ENCODE measurements around the gene AIFM3. TPM values are rescaled to one million over a fixed set of nuclear protein-coding genes. Genes with fewer than 3 reads are reported as not detected.

The AIFM3 gene
- total RNA-seq, 3 donors from 2014 or later = 1.6 to 3.3 (median 2.2) TPM

DNA sequence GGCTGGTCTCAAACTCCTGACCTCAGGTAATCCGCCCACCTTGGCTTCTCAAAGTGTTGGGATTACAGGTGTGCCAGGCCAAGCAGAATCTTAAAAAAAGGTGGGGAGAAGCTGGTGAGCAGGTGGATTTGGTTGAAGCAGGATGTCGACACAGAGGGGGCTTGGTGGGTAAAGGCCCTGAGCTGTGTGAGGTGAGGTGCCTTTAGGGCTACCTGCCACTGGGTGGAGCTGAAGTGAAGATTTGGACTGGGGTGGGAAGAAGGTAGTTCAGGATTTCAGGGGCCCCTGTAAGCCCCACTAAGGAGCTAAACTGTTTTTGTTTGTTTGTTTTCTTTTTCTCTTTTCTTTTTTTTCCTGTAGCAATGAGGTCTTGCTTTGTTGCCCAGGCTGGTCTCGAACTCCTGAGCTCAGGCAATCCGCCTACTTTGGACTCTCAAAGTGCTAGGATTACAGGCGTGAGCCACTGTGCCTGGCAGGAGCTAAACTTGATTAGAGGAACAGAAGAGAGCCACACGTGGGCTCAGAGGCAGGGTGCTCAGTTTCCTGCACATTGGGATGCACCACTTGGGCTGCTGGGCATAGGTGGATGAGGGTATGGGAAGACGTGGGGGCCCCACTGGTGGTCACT, 53.9 kb downstream of the AIFM3 start:
- DNase-seq (ENCODE audit: low spot score in 2 of 2) = no peak
- no peak for TF ChIP-seq POLR2A (IDR thresholded peaks at IDR 0.05)
- TF ChIP-seq, protein P1, sequence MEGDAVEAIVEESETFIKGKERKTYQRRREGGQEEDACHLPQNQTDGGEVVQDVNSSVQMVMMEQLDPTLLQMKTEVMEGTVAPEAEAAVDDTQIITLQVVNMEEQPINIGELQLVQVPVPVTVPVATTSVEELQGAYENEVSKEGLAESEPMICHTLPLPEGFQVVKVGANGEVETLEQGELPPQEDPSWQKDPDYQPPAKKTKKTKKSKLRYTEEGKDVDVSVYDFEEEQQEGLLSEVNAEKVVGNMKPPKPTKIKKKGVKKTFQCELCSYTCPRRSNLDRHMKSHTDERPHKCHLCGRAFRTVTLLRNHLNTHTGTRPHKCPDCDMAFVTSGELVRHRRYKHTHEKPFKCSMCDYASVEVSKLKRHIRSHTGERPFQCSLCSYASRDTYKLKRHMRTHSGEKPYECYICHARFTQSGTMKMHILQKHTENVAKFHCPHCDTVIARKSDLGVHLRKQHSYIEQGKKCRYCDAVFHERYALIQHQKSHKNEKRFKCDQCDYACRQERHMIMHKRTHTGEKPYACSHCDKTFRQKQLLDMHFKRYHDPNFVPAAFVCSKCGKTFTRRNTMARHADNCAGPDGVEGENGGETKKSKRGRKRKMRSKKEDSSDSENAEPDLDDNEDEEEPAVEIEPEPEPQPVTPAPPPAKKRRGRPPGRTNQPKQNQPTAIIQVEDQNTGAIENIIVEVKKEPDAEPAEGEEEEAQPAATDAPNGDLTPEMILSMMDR (IDR thresholded peaks at IDR 0.05) = no peak
- no peak for TF ChIP-seq POLR2AphosphoS5 (IDR thresholded peaks at IDR 0.05)
- intact Hi-C loops (cut with DNase I; ENCODE audit: low total_unique reads) = no loop called here
- no peaks in the 10 kb centered on the region for H3K9me3 ChIP-seq
- no peak overlapping the region for H3K27ac ChIP-seq
- H3K27me3 ChIP-seq = no peaks in the 10 kb centered on the region
- H3K4me3 ChIP-seq = no peak overlapping the region
- H3K36me3 ChIP-seq = no peaks in the 10 kb centered on the region
- H3K4me1 ChIP-seq = no peaks in the 10 kb centered on the region

DNA sequence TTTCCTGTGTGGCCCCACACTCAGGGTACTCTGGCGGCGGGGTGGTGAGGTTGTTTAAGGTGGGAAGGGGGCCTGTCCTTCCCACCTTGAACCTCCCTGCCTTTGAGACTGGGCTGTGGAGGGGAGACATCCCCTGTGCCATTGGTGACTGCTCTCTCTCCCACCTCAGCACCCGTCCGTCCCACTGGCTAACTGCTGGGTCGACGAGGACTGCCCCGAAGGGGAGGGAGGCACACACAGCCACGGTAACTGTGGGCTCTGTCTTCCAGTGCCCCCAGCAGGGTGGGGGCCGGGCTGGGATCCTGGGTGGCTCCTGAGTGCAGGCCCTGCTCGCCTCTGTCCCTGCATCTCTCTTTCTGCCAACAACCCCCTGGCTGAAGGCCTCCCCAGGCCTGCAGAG, 55.5 kb downstream of the AIFM3 start:
- Histone ChIP-seq H3K9me3 (no peaks in the 10 kb centered on the region), H3K27ac (no peak overlapping the region), H3K4me3 (no peak overlapping the region), H3K27me3 (no peaks in the 10 kb centered on the region), H3K36me3 (no peaks in the 10 kb centered on the region), H3K4me1 (no peaks in the 10 kb centered on the region)
- intact Hi-C loops (cut with DNase I; ENCODE audit: low total_unique reads) = no loop called here
- no peak for DNase-seq (ENCODE audit: low spot score in 2 of 2)
- TF ChIP-seq, protein P1 (IDR thresholded peaks at IDR 0.05) = no peak
- TF ChIP-seq POLR2A (IDR thresholded peaks at IDR 0.05) (no peak), POLR2AphosphoS5 (IDR thresholded peaks at IDR 0.05) (no peak)

DNA sequence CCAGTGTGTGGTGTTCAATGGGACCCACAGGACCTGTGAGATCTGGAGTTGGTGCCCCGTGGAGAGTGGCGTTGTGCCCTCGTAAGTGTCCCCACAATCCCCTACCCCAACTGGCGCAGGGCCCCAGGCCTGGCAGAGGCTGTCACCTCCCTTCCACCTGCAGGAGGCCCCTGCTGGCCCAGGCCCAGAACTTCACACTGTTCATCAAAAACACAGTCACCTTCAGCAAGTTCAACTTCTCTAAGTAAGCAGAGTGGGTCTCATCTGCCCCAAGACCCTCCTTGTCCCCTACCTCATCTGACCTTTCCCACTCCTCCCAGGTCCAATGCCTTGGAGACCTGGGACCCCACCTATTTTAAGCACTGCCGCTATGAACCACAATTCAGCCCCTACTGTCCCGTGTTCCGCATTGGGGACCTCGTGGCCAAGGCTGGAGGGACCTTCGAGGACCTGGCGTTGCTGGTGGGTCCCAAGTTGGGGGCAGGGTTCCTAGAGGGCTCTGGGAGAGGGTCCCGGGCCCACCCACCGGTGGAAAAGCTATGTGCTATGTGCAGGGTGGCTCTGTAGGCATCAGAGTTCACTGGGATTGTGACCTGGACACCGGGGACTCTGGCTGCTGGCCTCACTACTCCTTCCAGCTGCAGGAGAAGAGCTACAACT, 56.0 kb downstream of the AIFM3 start:
- Histone ChIP-seq H3K27ac (no peak overlapping the region), H3K4me3 (no peak overlapping the region), H3K4me1 (no peaks in the 10 kb centered on the region), H3K9me3 (no peaks in the 10 kb centered on the region), H3K36me3 (no peaks in the 10 kb centered on the region), H3K27me3 (no peaks in the 10 kb centered on the region)
- DNase-seq (ENCODE audit: low spot score in 2 of 2) = no peak
- no peak for TF ChIP-seq POLR2A (IDR thresholded peaks at IDR 0.05)
- TF ChIP-seq, protein P1 (IDR thresholded peaks at IDR 0.05) = no peak
- no peak for TF ChIP-seq POLR2AphosphoS5 (IDR thresholded peaks at IDR 0.05)
- intact Hi-C loops (cut with DNase I; ENCODE audit: low total_unique reads) = no loop called here

DNA sequence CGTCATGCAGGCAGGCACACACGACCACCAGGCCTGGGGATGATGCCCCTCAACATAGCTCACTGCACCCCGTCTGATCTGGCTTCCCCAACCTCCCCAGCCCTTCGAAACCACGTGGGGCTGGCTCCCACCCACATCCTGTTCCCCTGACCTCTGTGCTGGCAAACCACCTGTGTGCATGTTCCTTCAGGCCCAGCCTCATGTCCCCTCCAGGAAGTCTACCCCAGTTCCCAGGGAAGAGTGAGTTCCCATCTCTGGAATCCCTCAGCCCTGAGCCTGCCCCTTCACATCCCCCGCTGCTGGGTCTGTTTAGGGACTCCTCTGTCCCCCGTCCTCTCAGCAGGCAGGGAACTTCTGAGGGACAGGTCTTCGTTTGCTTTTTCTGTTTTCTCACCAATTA, 58.2 kb downstream of the AIFM3 start:
- TF ChIP-seq POLR2A (IDR thresholded peaks at IDR 0.05) = no peak
- TF ChIP-seq, protein P1 (IDR thresholded peaks at IDR 0.05) = no peak
- TF ChIP-seq POLR2AphosphoS5 (IDR thresholded peaks at IDR 0.05) = no peak

More for the DNA sequence above, 58.2 kb downstream of the AIFM3 start:
- H3K9me3 ChIP-seq = no peaks in the 10 kb centered on the region
- intact Hi-C loops (cut with DNase I; ENCODE audit: low total_unique reads) = no loop called here
- no peak overlapping the region for H3K4me3 ChIP-seq
- no peak for DNase-seq (ENCODE audit: low spot score in 2 of 2)
- no peaks in the 10 kb centered on the region for H3K4me1 ChIP-seq
- H3K27ac ChIP-seq = no peak overlapping the region
- no peaks in the 10 kb centered on the region for H3K36me3 ChIP-seq
- no peaks in the 10 kb centered on the region for H3K27me3 ChIP-seq
